Left kidney (tissue), 2 donors: ENCODE measurements around the gene CTBS. TPM values are rescaled to one million over a fixed set of nuclear protein-coding genes. Genes with fewer than 3 reads are reported as not detected.
A peak's percentile ranks its signal among the peaks of the same experiment; 100 is the strongest.

Experiments
- DNase-seq: peaks from one replicate; pipeline ENCODE4 v3.0.0-alpha.2; 2013
- polyA plus RNA-seq: library from polyadenylated mRNA; unstranded; fragments of 120-200 nt; gene quantifications from one replicate; pipeline ENCODE4 v1.2.1, GENCODE V29; 2013; ENCODE audit not compliant: insufficient read length

Gene CTBS
- polyA plus RNA-seq, 1 donor, result 25.4 TPM

- DNase-seq, result no peak
Measured at GRCh38 chr1:84506729-84507453, 67.3 kb downstream of the CTBS start.

- peak; percentile 98 for DNase-seq
Measured at GRCh38 chr1:84506002-84506728, 68.1 kb downstream of the CTBS start, which contains the start of the genes GNG5 and SPATA1. GNG5 (minus strand) TSS chr1:84506581; CDS start chr1:84506091, 490 bp downstream. SPATA1 (plus strand) TSS chr1:84506386; CDS start chr1:84516360, 9,974 bp downstream.

- no peak for DNase-seq
Measured at GRCh38 chr1:84505493-84506001, 68.7 kb downstream of the CTBS start.

DNA sequence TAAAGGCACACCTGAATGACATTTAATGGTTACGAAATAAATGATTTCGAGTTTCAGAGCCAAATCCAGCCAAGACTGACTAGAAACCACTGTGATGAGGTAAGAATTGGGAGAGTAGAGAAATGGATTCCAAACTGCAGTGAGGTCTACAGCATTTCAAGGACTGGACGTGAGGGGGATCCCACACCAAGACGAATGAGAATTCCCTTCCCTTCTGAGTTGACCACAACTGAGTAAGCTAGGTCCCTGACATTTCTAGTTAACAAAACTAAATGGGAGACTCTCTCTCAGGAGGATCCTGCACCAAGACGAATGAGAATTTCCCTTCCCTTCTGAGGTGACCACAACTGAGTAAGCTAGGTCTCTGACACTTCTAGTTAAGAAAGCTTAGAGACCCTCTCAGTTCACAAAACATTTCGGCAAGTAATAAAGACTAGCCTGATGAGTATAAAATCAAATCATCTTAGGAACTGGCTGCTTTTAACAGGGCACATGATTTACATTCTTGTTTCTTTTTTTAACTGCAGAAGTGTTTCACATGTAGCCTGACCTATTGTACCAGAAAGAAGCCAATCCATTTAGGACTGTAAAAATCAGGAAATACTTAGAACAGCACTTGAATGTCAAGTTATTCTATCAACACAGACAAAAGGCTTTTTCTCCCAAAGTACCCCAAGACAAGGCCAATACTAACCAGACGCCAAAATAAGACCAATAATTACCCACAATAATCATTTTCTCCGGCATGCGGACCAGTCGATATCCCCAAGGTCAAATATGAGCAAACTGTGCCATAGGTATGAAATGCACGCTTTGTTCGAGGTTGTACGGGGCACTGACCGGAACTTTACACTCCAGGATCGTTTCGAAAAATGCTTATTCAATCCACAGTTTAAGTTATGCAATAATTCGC, 69.4 kb downstream of the CTBS start:
- DNase-seq, result peak; percentile 20

DNA sequence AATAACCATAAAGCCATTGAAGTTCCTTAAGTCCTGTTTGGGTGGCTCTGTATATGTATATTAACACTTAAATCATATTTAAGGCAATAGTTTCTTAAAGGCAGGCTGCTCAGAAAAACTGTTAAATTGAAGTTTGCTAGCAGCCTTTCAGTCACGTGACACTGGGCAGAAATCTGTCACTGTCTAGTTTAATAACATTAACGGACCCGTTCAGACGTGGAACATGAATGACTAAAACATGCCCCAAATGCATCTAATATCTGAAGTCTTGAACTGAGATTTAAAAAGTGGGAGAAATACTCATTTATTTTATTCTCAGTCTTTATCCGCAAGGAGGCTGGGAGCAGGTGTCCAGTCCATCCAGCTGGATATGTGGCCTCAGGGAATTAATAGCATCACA, 71.3 kb downstream of the CTBS start:
- no peak for DNase-seq

Other genes with a start within 250 kb of the CTBS start
- gene DNASE2B, start 176.0 kb downstream of the CTBS start, polyA plus RNA-seq, result 0.20 TPM
- gene RPF1, start 95.2 kb downstream of the CTBS start, polyA plus RNA-seq, result 47.4 TPM
- gene SPATA1, start 68.1 kb downstream of the CTBS start, polyA plus RNA-seq, result 4.2 TPM
- 162 TPM for gene GNG5, start 67.9 kb downstream of the CTBS start, polyA plus RNA-seq
- gene SSX2IP, start 116.0 kb upstream of the CTBS start, polyA plus RNA-seq, result 48.5 TPM